Measurements from ENCODE around the gene BACE2.

The BACE2 gene

GRCh38 chr21:41327753-41328152 is 159.8 kb downstream of the BACE2 start:
- TF ChIP-seq CTCF (IDR thresholded peaks at IDR 0.05) = no peak
- Histone ChIP-seq H3K27ac (no peak overlapping the region), H3K27me3 (peaks cover 10% of the 10 kb centered on the region), H3K36me3 (no peaks in the 10 kb centered on the region), H3K4me3 (ENCODE audit: low read depth in 1 of 2, low read length in 1 of 2) (no peak overlapping the region), H3K9me3 (no peaks in the 10 kb centered on the region), H3K4me1 (ENCODE audit: control insufficient read depth in 1 of 2, insufficient read depth in 1 of 2, low read depth in 1 of 2, low read length in 1 of 2) (no peaks in the 10 kb centered on the region)

GRCh38 chr21:41328660-41329607 is 161.0 kb downstream of the BACE2 start:
- TF ChIP-seq CTCF (IDR thresholded peaks at IDR 0.05) = no peak

More at GRCh38 chr21:41328660-41329607, 161.0 kb downstream of the BACE2 start:
- no peaks in the 10 kb centered on the region for H3K9me3 ChIP-seq
- no peak overlapping the region for H3K27ac ChIP-seq
- no peak overlapping the region for H3K4me3 ChIP-seq (ENCODE audit: low read depth in 1 of 2, low read length in 1 of 2)
- peaks cover 10% of the 10 kb centered on the region for H3K27me3 ChIP-seq
- H3K4me1 ChIP-seq (ENCODE audit: control insufficient read depth in 1 of 2, insufficient read depth in 1 of 2, low read depth in 1 of 2, low read length in 1 of 2) = no peaks in the 10 kb centered on the region
- H3K36me3 ChIP-seq = no peaks in the 10 kb centered on the region
